GM18499 (cell line): Measurements from ENCODE around the gene APBA2.

Source experiments
- ATAC-seq: cut with Tn5 transposase; IDR thresholded peaks from one replicate; pipeline ENCODE4 v1.9.1; 2021; ENCODE audit warnings: moderate number of reproducible peaks; ENCODE audit not compliant: insufficient read depth, unreplicated experiment

Gene APBA2

DNA sequence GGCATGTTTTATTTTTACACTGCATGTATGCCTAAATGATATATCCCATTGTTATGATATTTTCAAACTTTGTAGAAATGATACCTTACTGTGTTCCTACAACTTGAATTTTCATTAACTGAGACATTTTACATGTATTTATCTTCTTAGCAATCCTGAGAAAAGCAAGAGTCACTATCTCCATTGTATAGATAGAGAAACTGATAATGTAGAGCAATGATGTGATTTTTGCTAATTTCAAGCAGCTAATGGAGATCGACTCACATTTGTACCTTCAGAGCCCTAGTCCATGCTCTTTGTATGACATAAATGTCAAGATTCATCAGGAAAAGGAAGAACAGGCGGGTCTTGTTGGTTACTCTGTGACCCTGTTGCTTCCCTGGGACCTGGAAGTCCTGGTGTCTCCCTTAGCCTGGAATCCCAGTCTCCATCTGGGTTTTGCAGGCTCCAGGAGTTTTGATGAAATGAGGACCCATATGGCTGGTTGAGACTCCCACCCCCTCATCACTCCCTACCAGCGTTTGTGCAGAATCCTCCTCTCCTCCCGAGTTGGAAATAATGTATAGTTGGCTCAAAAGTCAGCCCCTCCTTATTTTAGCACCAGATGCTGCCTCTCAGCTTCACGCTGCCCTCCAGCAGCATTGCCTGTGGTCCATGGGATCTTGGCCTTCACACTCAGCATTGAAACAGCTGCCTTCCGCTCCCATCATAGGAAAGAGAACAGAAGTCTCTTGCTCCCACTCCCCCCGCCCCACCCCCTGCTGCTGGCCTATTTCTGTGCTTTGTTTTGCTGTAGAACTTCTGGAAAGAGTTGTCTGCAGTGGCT, 67.1 kb downstream of the APBA2 start:
- ATAC-seq: no peak

DNA sequence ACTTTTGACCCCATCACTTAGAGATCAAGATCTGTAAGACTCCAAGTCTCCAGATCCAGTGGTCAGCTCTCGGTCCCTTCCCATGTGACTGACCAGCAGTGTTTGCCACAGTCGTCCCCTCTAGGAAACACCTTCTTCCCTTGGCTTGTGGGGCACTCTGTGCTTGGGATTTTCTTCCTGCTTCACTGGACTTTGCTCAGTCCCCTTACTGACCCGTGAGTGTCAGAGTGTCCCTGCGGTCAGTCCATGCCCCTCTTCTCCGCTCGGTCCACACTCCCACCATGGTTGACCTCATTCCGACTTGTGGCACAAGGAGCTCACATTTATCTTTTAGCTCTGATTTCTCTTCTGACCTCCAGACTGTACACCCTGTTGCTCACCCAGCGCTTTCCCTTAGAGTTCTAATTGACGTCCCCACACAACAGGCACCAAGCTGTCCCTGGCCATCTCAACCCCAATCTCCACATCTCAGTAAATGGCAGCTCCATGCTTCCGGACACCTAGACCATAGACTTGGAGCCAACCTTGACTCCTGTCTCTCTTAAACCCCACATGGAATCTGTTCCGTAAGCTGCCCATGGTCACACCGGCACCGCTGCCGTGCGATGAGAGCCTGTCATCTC, 67.9 kb downstream of the APBA2 start:
- ATAC-seq: no peak

DNA sequence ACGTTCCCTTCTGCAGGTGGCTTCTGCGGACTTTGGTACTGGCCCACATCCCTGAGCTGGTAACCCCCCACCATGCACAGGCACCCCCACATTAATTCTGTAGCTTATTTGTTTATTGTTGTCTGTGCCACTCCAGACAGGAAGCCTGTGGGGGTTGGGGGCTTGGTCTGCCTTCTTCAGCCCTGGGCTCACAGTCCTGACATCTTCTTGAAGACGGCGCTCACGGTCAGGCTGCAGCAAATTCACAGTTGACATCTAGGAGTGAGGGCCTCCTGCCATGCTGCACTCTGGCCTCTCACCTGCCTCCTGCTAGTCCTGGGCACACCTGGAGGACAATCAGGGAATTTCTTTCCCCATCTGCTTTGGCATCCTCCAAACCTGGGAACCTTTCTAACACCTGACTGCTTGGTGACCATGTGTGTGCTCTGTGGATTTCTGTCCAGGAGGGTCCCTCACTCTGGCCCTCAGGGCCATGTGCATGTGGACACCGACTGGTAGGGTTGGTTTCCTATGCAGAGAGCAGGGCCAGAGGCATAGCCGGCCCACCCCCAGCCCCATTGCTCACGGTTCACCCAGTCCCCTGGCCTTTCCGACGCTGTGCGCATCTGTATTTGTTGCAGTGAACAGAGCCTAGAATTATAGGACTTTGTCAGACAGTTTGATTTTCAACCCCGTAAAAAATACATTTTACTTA, 68.8 kb downstream of the APBA2 start:
- ATAC-seq: no peak

DNA sequence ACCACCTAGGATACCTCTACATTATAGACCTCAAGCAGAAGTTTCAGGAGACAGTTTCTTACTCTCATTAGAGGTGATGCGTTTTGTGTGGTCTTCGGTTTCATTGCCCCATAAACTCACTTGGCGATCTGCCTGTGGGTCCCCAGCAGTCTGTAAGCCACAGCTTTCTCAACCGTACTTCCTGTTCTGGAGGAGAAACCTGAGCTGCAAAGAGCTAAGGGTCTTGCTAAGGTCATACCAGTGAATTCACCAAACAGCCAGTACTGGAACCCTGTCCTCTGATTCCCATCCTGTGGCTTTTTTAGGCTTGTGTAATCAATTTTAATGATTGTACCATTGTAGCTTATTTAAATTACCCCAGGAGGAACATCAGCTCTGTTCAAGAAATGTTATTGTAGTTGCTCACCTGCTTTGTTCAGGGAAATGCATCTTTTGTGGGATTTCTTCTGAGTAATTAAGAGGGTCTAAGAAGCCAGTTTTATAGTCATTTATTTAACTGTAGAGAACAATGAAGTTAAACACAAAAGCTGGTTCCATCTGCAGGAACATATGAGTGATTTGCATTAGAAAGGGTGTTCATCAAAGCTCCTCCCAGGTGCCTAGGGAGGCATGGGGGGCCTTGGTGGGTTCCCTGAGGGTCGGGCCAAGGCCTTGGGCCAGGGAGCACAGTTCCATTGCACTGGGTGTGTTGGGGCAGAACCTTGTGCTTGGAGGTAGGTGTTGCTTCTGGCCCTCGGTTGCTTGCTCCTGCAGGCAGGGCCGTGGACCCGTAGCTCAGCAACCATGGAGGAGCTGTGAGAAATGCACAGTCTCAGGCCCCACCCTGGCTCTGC, 69.6 kb downstream of the APBA2 start:
- peak; percentile 60 for ATAC-seq

DNA sequence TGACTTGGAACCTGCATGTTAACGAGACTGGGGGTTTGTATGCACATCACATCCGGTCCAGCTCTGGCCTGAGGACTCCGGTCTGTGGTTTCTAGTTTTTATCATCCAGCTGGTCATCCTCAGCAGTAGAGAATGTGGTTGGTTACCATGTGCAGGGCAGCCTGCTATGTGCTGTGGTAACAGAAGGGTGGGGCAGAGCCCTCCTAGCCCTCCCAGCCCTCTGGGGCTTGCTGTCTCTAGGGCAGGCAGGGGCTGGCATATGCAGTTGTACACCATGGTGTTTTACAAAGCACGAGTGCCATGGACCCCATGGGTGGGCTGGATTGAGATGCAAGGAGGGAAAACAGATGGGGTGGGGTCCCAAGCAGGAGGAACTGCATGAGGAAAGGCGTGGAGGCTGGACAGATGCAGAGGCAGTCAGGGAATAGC, 70.2 kb downstream of the APBA2 start:
- ATAC-seq: no peak

DNA sequence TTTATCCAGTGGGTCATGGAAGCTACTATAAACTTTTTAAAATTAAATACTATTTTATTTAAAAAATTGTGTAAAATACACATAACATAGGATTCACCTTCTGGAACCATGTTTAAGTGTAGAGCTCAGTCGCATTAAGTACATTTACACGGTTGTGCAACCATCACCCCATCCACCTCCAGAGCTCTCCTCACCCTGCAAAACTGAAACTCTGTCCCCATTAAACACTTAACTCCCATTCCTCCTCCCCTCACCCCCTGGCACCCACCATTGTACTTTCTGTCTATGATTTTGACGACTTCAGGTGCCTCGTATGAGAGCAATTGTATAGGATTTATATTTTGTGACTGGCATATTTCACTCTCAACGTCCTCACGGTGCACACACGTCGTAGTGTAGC, 70.7 kb downstream of the APBA2 start:
- no peak for ATAC-seq

DNA sequence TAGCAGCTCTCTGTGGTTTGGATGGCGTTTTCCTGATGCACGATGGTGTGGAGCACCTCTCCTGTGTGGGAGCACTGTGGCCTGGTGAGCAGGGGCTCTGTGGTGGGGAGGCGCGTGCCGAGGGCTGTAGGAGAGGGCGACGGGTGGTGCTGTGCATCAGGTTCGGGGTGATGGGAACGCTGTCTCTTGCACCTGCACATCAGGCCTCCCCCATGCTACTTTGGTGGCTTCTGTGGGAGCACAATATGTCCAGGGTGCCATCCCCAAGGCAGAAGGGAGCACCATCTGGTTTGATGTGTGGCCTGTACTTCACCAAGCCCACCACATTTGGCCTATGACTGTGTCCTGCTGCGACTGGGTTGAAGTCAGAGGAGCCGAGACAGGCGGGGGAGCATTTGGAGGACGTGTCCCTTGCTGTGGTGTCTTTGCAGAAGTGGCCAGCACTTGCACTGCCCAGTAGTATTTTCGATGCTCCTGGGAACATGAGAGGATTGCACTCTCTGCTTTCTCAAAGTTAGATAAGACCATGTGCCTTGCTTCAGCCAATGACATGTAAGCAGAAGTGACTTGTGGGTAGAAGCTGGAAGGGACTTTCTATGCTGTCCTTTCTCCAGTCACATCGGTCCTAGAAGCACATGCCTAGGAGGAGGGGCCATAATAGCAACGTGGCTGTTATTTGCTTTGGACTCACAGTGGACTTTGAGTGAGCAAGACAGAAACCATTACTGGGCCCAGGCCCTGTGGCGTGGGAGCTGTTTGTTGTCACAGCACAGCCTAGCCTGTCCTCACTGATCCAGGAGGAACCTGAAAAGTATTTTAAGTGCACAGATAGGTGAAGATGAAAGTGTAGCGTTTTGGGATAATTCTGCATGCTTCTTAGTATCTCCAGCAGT, 72.1 kb downstream of the APBA2 start:
- ATAC-seq: no peak

DNA sequence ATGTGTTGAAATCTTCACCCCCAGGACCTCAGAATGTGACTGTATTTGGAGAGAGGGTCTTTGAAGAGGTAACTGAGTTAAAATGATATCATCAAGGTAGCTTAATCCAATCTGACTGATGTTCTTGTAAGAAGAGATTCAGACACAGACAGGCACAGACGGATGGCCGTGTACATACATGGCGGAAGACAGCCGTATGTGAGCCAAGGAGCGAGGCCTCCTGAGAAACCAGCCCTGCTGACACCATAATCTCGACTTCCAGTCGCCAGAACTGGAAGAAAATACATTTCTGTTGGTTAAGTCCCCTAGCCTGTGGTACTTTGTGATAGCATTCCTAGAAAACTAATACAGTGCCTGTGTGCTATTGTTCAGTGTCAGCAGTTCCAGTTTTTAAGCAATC, 73.6 kb downstream of the APBA2 start:
- no peak for ATAC-seq

DNA sequence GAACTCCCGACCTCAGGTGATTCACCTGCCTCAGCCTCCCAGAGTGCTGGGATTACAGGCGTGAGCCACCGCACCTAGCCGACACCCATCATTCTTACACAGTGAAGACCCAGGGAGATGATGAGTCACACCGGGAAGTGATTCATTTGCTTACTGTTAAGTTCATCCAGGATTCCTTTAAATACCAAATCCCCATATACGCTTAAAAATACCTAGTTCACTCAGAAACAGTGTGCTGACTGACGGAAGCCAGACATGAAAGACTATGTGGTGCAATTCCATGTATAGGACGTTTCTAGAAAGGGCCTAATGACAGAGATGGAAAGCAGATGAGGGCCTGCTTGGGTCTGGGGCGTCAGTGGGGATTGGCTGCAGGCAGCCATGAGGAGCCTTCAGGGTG, 75.2 kb downstream of the APBA2 start:
- no peak for ATAC-seq

DNA sequence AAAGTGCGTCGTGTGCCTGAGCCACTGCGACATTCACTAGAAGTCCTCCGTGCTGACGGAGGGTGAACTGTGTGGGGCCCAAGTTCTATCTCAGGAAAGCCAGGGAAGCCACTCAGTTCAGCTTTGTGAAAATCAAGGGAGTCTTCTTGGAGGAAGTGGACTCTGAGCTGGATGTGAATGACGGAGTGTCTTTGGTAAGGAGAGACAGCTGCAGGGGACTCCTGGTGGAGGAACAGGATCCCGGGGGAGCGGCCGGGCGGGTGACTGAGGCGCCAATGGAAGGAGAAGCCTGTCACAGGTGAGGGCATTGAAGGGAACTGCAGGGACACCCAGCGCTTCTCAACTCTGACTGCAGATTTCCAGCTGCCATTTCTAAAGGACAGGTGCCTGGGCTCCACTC, 75.6 kb downstream of the APBA2 start:
- ATAC-seq: no peak

DNA sequence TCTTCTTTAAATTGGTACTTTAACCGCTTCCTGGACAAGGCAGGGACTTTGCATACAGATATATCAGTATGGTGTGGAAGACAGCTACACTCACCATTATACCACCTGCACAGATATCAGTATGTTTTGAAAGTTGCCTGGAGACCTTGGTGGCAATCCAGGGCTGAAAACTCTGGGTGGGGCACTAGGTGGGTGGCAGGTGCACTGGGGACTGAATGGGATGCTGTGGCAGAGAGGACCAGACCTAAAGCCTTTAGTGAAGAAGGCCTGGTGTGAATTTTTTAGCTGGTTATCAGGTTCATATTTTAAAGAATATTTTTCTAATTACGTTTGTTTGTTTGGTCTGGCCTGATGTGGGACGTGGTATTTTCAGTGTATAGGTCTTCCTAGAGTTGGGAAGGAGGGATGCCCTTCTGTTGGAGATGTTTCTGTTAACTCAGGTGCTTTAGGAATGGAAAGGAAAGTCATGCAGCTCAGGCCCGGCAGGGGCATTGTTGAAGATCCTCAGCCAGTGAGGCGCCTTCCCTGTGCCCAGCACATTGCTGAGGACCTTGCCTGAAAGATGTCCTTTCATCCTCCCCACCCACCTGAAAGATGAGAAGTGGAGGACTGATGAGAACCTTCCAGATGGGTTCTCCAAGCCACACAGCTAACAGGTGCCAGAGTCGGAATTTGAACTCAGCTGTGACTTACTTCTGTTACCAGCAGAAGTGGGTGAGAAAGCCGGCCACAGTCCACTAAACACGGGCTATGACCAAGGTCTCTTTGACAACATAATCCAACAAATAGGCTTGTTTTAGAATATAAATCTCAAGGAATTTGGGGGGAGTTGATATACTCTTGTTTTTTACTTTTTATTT, 77.3 kb downstream of the APBA2 start:
- ATAC-seq: no peak

DNA sequence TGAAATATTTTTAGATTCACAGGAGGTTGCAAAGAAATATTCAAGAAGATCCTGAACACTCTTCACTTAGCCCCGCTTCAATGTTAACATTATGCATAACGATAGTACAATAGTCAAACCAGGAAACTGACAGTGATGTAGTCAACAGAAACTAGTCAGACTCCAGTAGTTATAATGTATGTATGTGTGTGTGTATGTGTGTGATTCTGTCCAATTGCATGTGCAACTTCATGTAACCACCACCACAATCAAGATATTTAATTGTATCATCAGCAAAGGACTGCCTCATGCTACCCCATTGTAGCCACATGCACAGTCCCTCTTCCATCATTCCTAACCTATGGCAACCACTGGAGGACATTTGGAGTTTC, 77.9 kb downstream of the APBA2 start:
- peak; percentile 63 for ATAC-seq

DNA sequence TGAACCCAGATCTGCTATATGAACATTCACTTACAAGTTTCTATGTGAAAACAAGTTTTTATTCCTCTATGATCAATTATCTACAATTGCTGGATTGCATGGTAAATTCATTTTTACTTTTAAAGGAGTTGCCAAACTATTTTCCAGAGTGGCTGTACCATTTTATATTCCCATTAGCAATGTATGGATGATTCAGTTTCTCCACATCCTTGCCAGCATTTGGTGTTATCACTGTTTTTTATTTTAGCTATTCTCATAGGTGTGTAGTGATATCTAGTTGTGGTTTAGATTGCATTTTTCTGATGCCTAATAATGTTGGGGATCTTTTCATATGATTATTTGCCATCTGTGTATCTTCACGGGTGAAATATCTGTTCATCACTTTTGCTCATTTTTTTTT, 78.3 kb downstream of the APBA2 start:
- no peak for ATAC-seq

DNA sequence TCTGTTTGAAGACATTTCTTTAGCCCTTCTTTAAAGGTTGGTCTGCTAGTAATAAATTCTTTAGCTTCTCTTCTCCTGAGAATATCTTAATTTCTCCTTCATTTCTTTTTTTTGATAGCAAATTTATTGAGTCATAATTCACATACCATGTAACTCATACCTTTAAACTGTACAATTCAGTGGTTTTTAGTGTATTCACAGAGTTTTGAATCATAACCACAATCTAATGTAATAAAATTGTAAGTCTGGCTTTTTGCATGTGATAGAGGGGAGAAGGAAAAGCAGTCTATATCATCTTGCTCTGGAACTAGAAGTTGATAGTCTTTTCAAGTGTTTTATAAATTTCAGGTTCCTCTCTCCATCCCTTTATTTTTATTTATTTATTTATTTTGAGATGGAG, 81.3 kb downstream of the APBA2 start:
- ATAC-seq: no peak

DNA sequence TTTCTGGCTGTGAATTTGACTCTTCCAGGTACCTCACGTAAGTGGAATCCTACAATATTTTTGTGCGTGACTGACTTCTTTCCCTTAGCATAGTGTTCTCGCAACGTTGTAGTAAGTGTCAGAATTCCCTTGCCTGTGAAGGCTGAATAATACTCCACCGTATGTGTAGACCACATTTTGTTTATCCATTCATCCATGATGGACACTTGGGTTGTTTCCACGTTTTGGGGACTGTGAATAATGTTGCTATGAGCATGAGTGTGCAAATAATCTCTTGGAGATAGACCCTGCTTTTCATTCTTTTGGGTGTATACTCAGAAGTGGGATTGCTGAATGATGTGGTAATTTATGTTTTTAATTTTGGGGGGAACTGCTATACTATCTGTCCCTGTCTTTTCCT, 82.2 kb downstream of the APBA2 start:
- ATAC-seq: no peak

DNA sequence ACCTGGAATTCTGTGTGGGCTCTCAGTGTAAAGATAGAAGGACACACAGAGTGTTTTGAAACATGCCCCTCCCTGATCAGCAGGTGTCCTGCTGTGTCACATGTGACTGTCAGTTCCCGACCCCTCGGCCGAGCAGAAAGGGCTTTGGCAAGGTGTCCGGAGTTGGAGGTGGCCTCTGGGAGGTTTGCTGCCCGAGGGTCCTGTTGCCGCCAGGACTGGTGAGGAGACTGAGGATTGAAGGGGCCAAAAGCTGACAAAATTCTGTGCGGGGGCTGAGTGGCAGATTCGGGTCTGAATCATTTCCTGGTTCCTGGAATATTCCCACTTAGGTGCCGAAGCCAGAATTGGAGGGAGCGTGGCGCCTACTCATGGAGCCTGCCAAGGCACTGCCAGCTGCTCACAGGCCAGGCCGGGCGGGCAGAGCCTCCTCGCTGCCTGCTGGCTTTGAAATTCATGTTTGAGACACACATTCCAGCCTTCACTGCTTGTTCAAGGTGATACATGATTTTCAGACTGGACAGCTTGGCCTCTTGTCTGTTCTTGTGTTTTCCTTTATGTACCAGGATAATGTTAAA, 83.8 kb downstream of the APBA2 start:
- ATAC-seq: no peak

DNA sequence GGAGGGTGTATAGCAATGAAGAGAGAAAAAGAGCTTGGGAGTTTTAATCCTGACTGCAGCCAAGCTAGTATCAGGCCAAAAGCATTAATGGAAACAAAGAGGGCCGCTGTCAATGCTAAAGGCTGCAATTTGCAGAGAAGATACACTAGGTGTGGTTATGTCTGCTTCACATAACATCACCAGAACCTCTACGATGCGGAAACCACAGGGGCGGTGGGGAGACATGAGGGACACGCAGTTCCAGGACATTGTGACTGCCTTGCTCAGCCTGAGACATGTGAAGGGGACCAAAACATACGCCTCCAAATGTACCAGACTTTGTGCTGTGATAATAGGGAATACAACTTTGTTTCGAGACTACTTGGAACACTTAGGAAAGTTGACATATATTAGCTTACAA, 88.4 kb downstream of the APBA2 start:
- ATAC-seq: no peak

DNA sequence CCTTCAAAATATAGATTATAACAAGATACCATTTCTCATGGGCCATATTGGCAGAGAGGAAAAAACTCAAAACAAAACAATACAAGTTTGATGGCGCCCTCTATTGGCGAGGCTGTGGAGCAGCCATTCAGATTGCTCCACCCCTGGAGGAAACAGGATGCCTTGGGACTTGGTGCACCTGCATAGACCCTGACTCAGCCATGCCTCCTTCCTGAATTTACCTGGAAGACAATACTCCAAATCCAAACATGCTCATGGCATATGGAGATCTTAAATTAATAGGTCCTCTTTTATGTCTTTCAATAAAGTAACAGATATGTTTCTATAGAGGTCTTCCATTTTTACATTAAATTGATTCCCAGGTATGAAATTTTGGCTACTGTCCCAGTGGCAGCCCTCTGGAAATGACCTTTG, 90.0 kb downstream of the APBA2 start:
- no peak for ATAC-seq
